Naive thymus-derived CD4-positive, alpha-beta T cell (primary cell): ENCODE data around the gene ANKRD36B. TPM values are rescaled to one million over a fixed set of nuclear protein-coding genes. Genes with fewer than 3 reads are reported as not detected.
A peak's percentile ranks its signal among the peaks of the same experiment; 100 is the strongest.
"Not testable (repeated sequence)": the region's sequence is repeated elsewhere in the genome, so short reads cannot be mapped to it uniquely, and the experiment has no call there.

Experiments used
- ATAC-seq: fragments of 150-1000 bp; cut with Tn5 transposase; 2 replicates; pipeline ENCODE4 v1.10.0; 2021; ENCODE audit warnings: mild to moderate bottlenecking, moderate library complexity
- CTCF ChIA-PET: fragments of 350-600 bp; sonication (Branson Sonifier 250); formaldehyde crosslinking; loops from one replicate; lab custom pipeline; 2021; ENCODE audit warnings: antibody characterized with exemption; lab: Charles Lee
- POLR2A ChIA-PET: fragments of 350-600 bp; sonication (Branson Sonifier 250); formaldehyde crosslinking; loops from one replicate; lab custom pipeline; 2021; ENCODE audit warnings: antibody characterized with exemption, inconsistent platforms; lab: Charles Lee
- DNase-seq, 9 donors: peaks; one replicate each; pipeline versions ENCODE4 v3.0.0 to v3.0.0-alpha.2; 2020 to 2022; ENCODE audit warnings: mixed read lengths in 1 of 9
- H3K27ac ChIP-seq: one replicate; pipeline ENCODE4 v1.7.0; 2013; ENCODE audit warnings: mild to moderate bottlenecking, low read depth, low read length, moderate library complexity
- H3K27me3 ChIP-seq, 2 donors: one replicate each; pipeline ENCODE4 v1.7.0; 2013; ENCODE audit warnings: low read length in 2 of 2, mild to moderate bottlenecking in 2 of 2, moderate library complexity in 2 of 2; ENCODE audit not compliant: control insufficient read depth in 2 of 2, insufficient read depth in 2 of 2
- H3K36me3 ChIP-seq, 3 experiments: 1 replicate in 2 of 3; 2 replicates in 1 of 3; pipeline ENCODE4 v1.7.0; 2013; ENCODE audit warnings: low read length in 3 of 3, mild to moderate bottlenecking in 3 of 3, moderate library complexity in 1 of 3; ENCODE audit not compliant: insufficient read depth in 3 of 3, control insufficient read depth in 2 of 3
- H3K4me1 ChIP-seq, 2 donors: one replicate each; pipeline ENCODE4 v1.7.0; 2013; ENCODE audit warnings: low read length in 2 of 2, mild to moderate bottlenecking in 2 of 2, moderate library complexity in 1 of 2; ENCODE audit not compliant: control insufficient read depth in 2 of 2, insufficient read depth in 2 of 2
- H3K4me3 ChIP-seq: 2 replicates; pipeline ENCODE4 v1.7.0; 2013; ENCODE audit warnings: mild to moderate bottlenecking, low read length
- H3K9me3 ChIP-seq, 3 experiments: 1 replicate in 2 of 3; 2 replicates in 1 of 3; pipeline ENCODE4 v1.7.0; 2013; ENCODE audit warnings: low read length in 3 of 3; ENCODE audit not compliant: control insufficient read depth in 2 of 3
- H3K27ac Mint-ChIP-seq, 9 donors: one replicate each; pipeline ENCODE4 v1.8.0; 2020 to 2022; ENCODE audit warnings: mixed read lengths in 9 of 9, mild to moderate bottlenecking in 8 of 9, moderate library complexity in 5 of 9, inconsistent platforms in 2 of 9
- H3K27me3 Mint-ChIP-seq, 5 donors: one replicate each; pipeline ENCODE4 v1.8.0; 2021 to 2022; ENCODE audit warnings: mixed read lengths in 5 of 5, mild to moderate bottlenecking in 1 of 5
- H3K36me3 Mint-ChIP-seq, 5 donors: one replicate each; pipeline ENCODE4 v1.8.0; 2020 to 2022; ENCODE audit warnings: mixed read lengths in 5 of 5, mild to moderate bottlenecking in 3 of 5, inconsistent platforms in 1 of 5
- H3K4me1 Mint-ChIP-seq, 7 donors: one replicate each; pipeline ENCODE4 v1.8.0; 2020 to 2022; ENCODE audit warnings: mixed read lengths in 7 of 7, mild to moderate bottlenecking in 3 of 7, inconsistent platforms in 1 of 7
- H3K4me3 Mint-ChIP-seq, 10 donors: one replicate each; pipeline ENCODE4 v1.8.0; 2020 to 2022; ENCODE audit warnings: mild to moderate bottlenecking in 10 of 10, mixed read lengths in 10 of 10, moderate library complexity in 6 of 10, inconsistent platforms in 2 of 10
- H3K9me3 Mint-ChIP-seq, 11 donors: one replicate each; pipeline ENCODE4 v1.8.0; 2020 to 2022; ENCODE audit warnings: mixed read lengths in 11 of 11, mild to moderate bottlenecking in 4 of 11, inconsistent platforms in 1 of 11, moderate library complexity in 1 of 11
- intact Hi-C, 2 donors: fragments of 100-400 bp; cut with micrococcal nuclease; formaldehyde crosslinking; loops; one replicate each; pipeline ENCODE4 v1.15.1; 2023
- polyA plus RNA-seq, 2 donors: library from polyadenylated mRNA; unstranded; fragments of 300-500 nt; fragmentation: Illumina TruSeq; gene quantifications; one replicate each; pipeline ENCODE4 v1.2.3, GENCODE V29; 2021
- total RNA-seq, 6 experiments: library from RNA in 5 of 6; stranded (reverse) in 5 of 6; gene quantifications; 1 replicate in 5 of 6; 2 replicates in 1 of 6; pipeline ENCODE4 v1.2.3 and lab custom pipeline; 2021 to 2026

Gene ANKRD36B
- total and polyA plus RNA-seq, 7 experiments from 2014 or later, result 17.1 to 81.3 (median 70.6) TPM

GRCh38 chr2:97522916-97523555 is 66.6 kb downstream of the ANKRD36B start:
- intact Hi-C loops, H3K4me3 Mint-ChIP-seq, H3K4me1 ChIP-seq, H3K27ac Mint-ChIP-seq, ATAC-seq, H3K4me1 Mint-ChIP-seq, H3K4me3 ChIP-seq, H3K27ac ChIP-seq, H3K36me3 ChIP-seq, H3K27me3 Mint-ChIP-seq, H3K9me3 ChIP-seq, H3K27me3 ChIP-seq, DNase-seq, CTCF ChIA-PET, POLR2A ChIA-PET: not testable (repeated sequence)
- peaks cover 0 to 13% (median 2%) of the 10 kb centered on the region in 11 donors for H3K9me3 Mint-ChIP-seq
- peaks cover 0 to 31% (median 8%) of the 10 kb centered on the region in 5 donors for H3K36me3 Mint-ChIP-seq

- H3K36me3 ChIP-seq, intact Hi-C loops, H3K9me3 Mint-ChIP-seq, POLR2A ChIA-PET, H3K4me1 Mint-ChIP-seq, CTCF ChIA-PET, ATAC-seq, H3K4me3 Mint-ChIP-seq, H3K36me3 Mint-ChIP-seq, H3K9me3 ChIP-seq, H3K27me3 ChIP-seq, H3K27ac Mint-ChIP-seq, H3K27ac ChIP-seq, H3K4me3 ChIP-seq, DNase-seq, H3K27me3 Mint-ChIP-seq, H3K4me1 ChIP-seq: not testable (repeated sequence)
Observed at GRCh38 chr2:97495651-97496050, 94.0 kb downstream of the ANKRD36B start.

- H3K27ac Mint-ChIP-seq, CTCF ChIA-PET, intact Hi-C loops: not testable (repeated sequence)
Observed at GRCh38 chr2:97490141-97490540, 99.5 kb downstream of the ANKRD36B start.

More at GRCh38 chr2:97490141-97490540, 99.5 kb downstream of the ANKRD36B start:
- H3K4me1 Mint-ChIP-seq, H3K4me1 ChIP-seq, ATAC-seq, H3K27me3 ChIP-seq, H3K36me3 ChIP-seq, H3K36me3 Mint-ChIP-seq, POLR2A ChIA-PET, H3K4me3 ChIP-seq, H3K27ac ChIP-seq, H3K9me3 Mint-ChIP-seq, H3K27me3 Mint-ChIP-seq, H3K9me3 ChIP-seq, H3K4me3 Mint-ChIP-seq: not testable (repeated sequence)
- DNase-seq, result peak in 3 of 9 donors; percentile 2 to 19 (median 4)

Other genes with a start within 250 kb of the ANKRD36B start
- gene COX5B, start 56.2 kb upstream of the ANKRD36B start, total RNA-seq, result 100 to 1,000 TPM; 111 to 213 (median 122) TPM
- 100 to 1,000 TPM; 225 to 385 TPM for gene COX5B, start 56.2 kb upstream of the ANKRD36B start, polyA plus RNA-seq
- gene ACTR1B, start 74.2 kb upstream of the ANKRD36B start, total RNA-seq, result 10 to 100 TPM; 75.9 to 95.5 (median 89.5) TPM
- gene ACTR1B, start 74.2 kb upstream of the ANKRD36B start, polyA plus RNA-seq, result 10 to 100 TPM; 13.2 to 14.7 TPM
- 10 to 100 TPM; 10.7 to 23.4 (median 21.0) TPM for gene C2orf92, start 79.8 kb upstream of the ANKRD36B start, total RNA-seq
- 1 to 10 TPM in 1 of 2 donors, under 1 TPM in 1; 0.66 to 1.1 TPM for gene C2orf92, start 79.8 kb upstream of the ANKRD36B start, polyA plus RNA-seq
- gene ZAP70, start 123.7 kb upstream of the ANKRD36B start, total RNA-seq, result 100 to 1,000 TPM; 354 to 432 (median 382) TPM
- 100 to 1,000 TPM; 105 to 166 TPM for gene ZAP70, start 123.7 kb upstream of the ANKRD36B start, polyA plus RNA-seq